ENCODE results near the gene ZNF391.

ZNF391 gene

GRCh38 chr6:27428502-27428901 is 39.9 kb downstream of the ZNF391 start:
- Histone ChIP-seq H2AK5ac (ENCODE audit: low read depth, low read length) (no peak overlapping the region), H3K4me1 (ENCODE audit: control insufficient read depth in 2 of 2, insufficient read depth in 1 of 2, low read depth in 1 of 2, low read length in 2 of 2) (no peaks in the 10 kb centered on the region), H2BK12ac (ENCODE audit: low read length) (no peak overlapping the region), H3K9ac (ENCODE audit: low read depth, low read length, poor library complexity) (no peak overlapping the region), H2BK15ac (ENCODE audit: low read length) (no peak overlapping the region), H3K4me3 (ENCODE audit: low read length in 2 of 2) (no peak overlapping the region), H2BK5ac (ENCODE audit: low read length) (no peak overlapping the region), H2AFZ (ENCODE audit: low read length) (no peak overlapping the region), H3K79me1 (ENCODE audit: low read depth, low read length) (no peaks in the 10 kb centered on the region), H3K4me2 (ENCODE audit: insufficient read depth, low read length, poor library complexity, severe bottlenecking) (no peak overlapping the region), H3K23ac (ENCODE audit: low read depth, low read length, poor library complexity) (no peak overlapping the region), H2BK120ac (ENCODE audit: low read depth, low read length) (no peak overlapping the region), H3K27me3 (ENCODE audit: control insufficient read depth in 3 of 3, insufficient read depth in 3 of 3, low read depth in 1 of 3, low read length in 3 of 3) (no peaks in the 10 kb centered on the region), H3K9me3 (replicated peaks in 1 of 2; ENCODE audit: control insufficient read depth in 2 of 2, insufficient read depth in 1 of 2, low read depth in 1 of 2, low read length in 2 of 2) (peaks cover 2% of the 10 kb centered on the region in 2 donors), H3K27ac (replicated peaks; ENCODE audit: low read length) (no peak overlapping the region), H3K14ac (ENCODE audit: low read length) (no peak overlapping the region), H3K36me3 (replicated peaks in 1 of 2; ENCODE audit: control insufficient read depth in 2 of 2, insufficient read depth in 2 of 2, low read length in 2 of 2) (no peaks in the 10 kb centered on the region), H4K8ac (ENCODE audit: low read depth, low read length) (no peak overlapping the region), H4K91ac (ENCODE audit: low read depth, low read length, poor library complexity) (no peak overlapping the region), H3K4ac (ENCODE audit: low read length) (no peak overlapping the region), H3K18ac (ENCODE audit: low read length) (no peak overlapping the region)
- DNase-seq (ENCODE audit: low spot score) = no peak
- no CpG with 5 or more reads among the region's 4 CpGs for WGBS, 2 donors (ENCODE audit: extremely low coverage in 2 of 2, insufficient read length in 2 of 2, insufficient replicate concordance in 1 of 2)

- Histone ChIP-seq H3K4me2 (ENCODE audit: insufficient read depth, low read length, poor library complexity, severe bottlenecking) (no peak overlapping the region), H3K27me3 (ENCODE audit: control insufficient read depth in 3 of 3, insufficient read depth in 3 of 3, low read depth in 1 of 3, low read length in 3 of 3) (no peaks in the 10 kb centered on the region), H4K91ac (ENCODE audit: low read depth, low read length, poor library complexity) (no peak overlapping the region), H3K27ac (replicated peaks; ENCODE audit: low read length) (no peak overlapping the region), H3K18ac (ENCODE audit: low read length) (no peak overlapping the region), H3K9ac (ENCODE audit: low read depth, low read length, poor library complexity) (no peak overlapping the region), H3K4me3 (ENCODE audit: low read length in 2 of 2) (no peak overlapping the region), H4K8ac (ENCODE audit: low read depth, low read length) (no peak overlapping the region), H3K14ac (ENCODE audit: low read length) (no peak overlapping the region), H2BK5ac (ENCODE audit: low read length) (no peak overlapping the region), H2BK12ac (ENCODE audit: low read length) (no peak overlapping the region), H3K79me1 (ENCODE audit: low read depth, low read length) (no peaks in the 10 kb centered on the region), H3K4me1 (ENCODE audit: control insufficient read depth in 2 of 2, insufficient read depth in 1 of 2, low read depth in 1 of 2, low read length in 2 of 2) (no peaks in the 10 kb centered on the region), H3K9me3 (replicated peaks in 1 of 2; ENCODE audit: control insufficient read depth in 2 of 2, insufficient read depth in 1 of 2, low read depth in 1 of 2, low read length in 2 of 2) (peaks cover 2% of the 10 kb centered on the region in 2 donors), H2BK15ac (ENCODE audit: low read length) (no peak overlapping the region), H3K36me3 (replicated peaks in 1 of 2; ENCODE audit: control insufficient read depth in 2 of 2, insufficient read depth in 2 of 2, low read length in 2 of 2) (no peaks in the 10 kb centered on the region), H2AFZ (ENCODE audit: low read length) (no peak overlapping the region), H3K23ac (ENCODE audit: low read depth, low read length, poor library complexity) (no peak overlapping the region), H2BK120ac (ENCODE audit: low read depth, low read length) (no peak overlapping the region), H2AK5ac (ENCODE audit: low read depth, low read length) (no peak overlapping the region), H3K4ac (ENCODE audit: low read length) (no peak overlapping the region)
- no CpG with 5 or more reads among the region's 2 CpGs for WGBS, 2 donors (ENCODE audit: extremely low coverage in 2 of 2, insufficient read length in 2 of 2, insufficient replicate concordance in 1 of 2)
- DNase-seq (ENCODE audit: low spot score) = no peak
These were observed 40.4 kb downstream of the ZNF391 start for GRCh38 chr6:27428966-27429365.

GRCh38 chr6:27433714-27434113 is 45.2 kb downstream of the ZNF391 start:
- DNase-seq (ENCODE audit: low spot score) = no peak
- H2BK5ac ChIP-seq (ENCODE audit: low read length) = no peak overlapping the region
- no peak overlapping the region for H2BK12ac ChIP-seq (ENCODE audit: low read length)

GRCh38 chr6:27439371-27439770 is 50.8 kb downstream of the ZNF391 start:
- H3K79me1 ChIP-seq (ENCODE audit: low read depth, low read length) = no peaks in the 10 kb centered on the region
- no peak overlapping the region for H2AFZ ChIP-seq (ENCODE audit: low read length)
- H4K91ac ChIP-seq (ENCODE audit: low read depth, low read length, poor library complexity) = no peak overlapping the region
- H2BK5ac ChIP-seq (ENCODE audit: low read length) = no peak overlapping the region
- H3K4ac ChIP-seq (ENCODE audit: low read length) = no peak overlapping the region
- no peak overlapping the region for H3K9ac ChIP-seq (ENCODE audit: low read depth, low read length, poor library complexity)
- no peaks in the 10 kb centered on the region for H3K4me1 ChIP-seq (ENCODE audit: control insufficient read depth in 2 of 2, insufficient read depth in 1 of 2, low read depth in 1 of 2, low read length in 2 of 2)
- no CpG with 5 or more reads among the region's 4 CpGs for WGBS, 2 donors (ENCODE audit: extremely low coverage in 2 of 2, insufficient read length in 2 of 2, insufficient replicate concordance in 1 of 2)
- no peak overlapping the region for H3K4me2 ChIP-seq (ENCODE audit: insufficient read depth, low read length, poor library complexity, severe bottlenecking)
- H3K4me3 ChIP-seq (ENCODE audit: low read length in 2 of 2) = no peak overlapping the region
- no peak for DNase-seq (ENCODE audit: low spot score)
- H2BK12ac ChIP-seq (ENCODE audit: low read length) = no peak overlapping the region
- H3K27ac ChIP-seq (replicated peaks; ENCODE audit: low read length) = no peak overlapping the region
- H3K9me3 ChIP-seq (replicated peaks in 1 of 2; ENCODE audit: control insufficient read depth in 2 of 2, insufficient read depth in 1 of 2, low read depth in 1 of 2, low read length in 2 of 2) = peaks cover 0 to 8% of the 10 kb centered on the region in 2 donors
- no peak overlapping the region for H2BK120ac ChIP-seq (ENCODE audit: low read depth, low read length)
- no peak overlapping the region for H3K18ac ChIP-seq (ENCODE audit: low read length)
- H4K8ac ChIP-seq (ENCODE audit: low read depth, low read length) = no peak overlapping the region
- no peak overlapping the region for H3K23ac ChIP-seq (ENCODE audit: low read depth, low read length, poor library complexity)
- H3K27me3 ChIP-seq (ENCODE audit: control insufficient read depth in 3 of 3, insufficient read depth in 3 of 3, low read depth in 1 of 3, low read length in 3 of 3) = no peaks in the 10 kb centered on the region
- no peak overlapping the region for H2AK5ac ChIP-seq (ENCODE audit: low read depth, low read length)
- H2BK15ac ChIP-seq (ENCODE audit: low read length) = no peak overlapping the region
- no peak overlapping the region for H3K14ac ChIP-seq (ENCODE audit: low read length)
- H3K36me3 ChIP-seq (replicated peaks in 1 of 2; ENCODE audit: control insufficient read depth in 2 of 2, insufficient read depth in 2 of 2, low read length in 2 of 2) = no peaks in the 10 kb centered on the region

More at GRCh38 chr6:27433714-27434113, 45.2 kb downstream of the ZNF391 start:
- H2BK120ac ChIP-seq (ENCODE audit: low read depth, low read length) = no peak overlapping the region
- H3K18ac ChIP-seq (ENCODE audit: low read length) = no peak overlapping the region
- no peak overlapping the region for H4K8ac ChIP-seq (ENCODE audit: low read depth, low read length)
- no peaks in the 10 kb centered on the region for H3K27me3 ChIP-seq (ENCODE audit: control insufficient read depth in 3 of 3, insufficient read depth in 3 of 3, low read depth in 1 of 3, low read length in 3 of 3)
- peaks cover 2 to 4% of the 10 kb centered on the region in 2 donors for H3K9me3 ChIP-seq (replicated peaks in 1 of 2; ENCODE audit: control insufficient read depth in 2 of 2, insufficient read depth in 1 of 2, low read depth in 1 of 2, low read length in 2 of 2)
- H2AFZ ChIP-seq (ENCODE audit: low read length) = no peak overlapping the region
- H3K27ac ChIP-seq (replicated peaks; ENCODE audit: low read length) = no peak overlapping the region
- H3K4me1 ChIP-seq (ENCODE audit: control insufficient read depth in 2 of 2, insufficient read depth in 1 of 2, low read depth in 1 of 2, low read length in 2 of 2) = no peaks in the 10 kb centered on the region
- H3K14ac ChIP-seq (ENCODE audit: low read length) = no peak overlapping the region
- no peak overlapping the region for H3K4ac ChIP-seq (ENCODE audit: low read length)
- no peak overlapping the region for H3K9ac ChIP-seq (ENCODE audit: low read depth, low read length, poor library complexity)
- H2AK5ac ChIP-seq (ENCODE audit: low read depth, low read length) = no peak overlapping the region
- no peak overlapping the region for H2BK15ac ChIP-seq (ENCODE audit: low read length)
- no peaks in the 10 kb centered on the region for H3K79me1 ChIP-seq (ENCODE audit: low read depth, low read length)
- no CpG with 5 or more reads among the region's 1 CpG for WGBS, 2 donors (ENCODE audit: extremely low coverage in 2 of 2, insufficient read length in 2 of 2, insufficient replicate concordance in 1 of 2)
- H3K23ac ChIP-seq (ENCODE audit: low read depth, low read length, poor library complexity) = no peak overlapping the region
- no peak overlapping the region for H3K4me3 ChIP-seq (ENCODE audit: low read length in 2 of 2)
- no peak overlapping the region for H4K91ac ChIP-seq (ENCODE audit: low read depth, low read length, poor library complexity)
- no peaks in the 10 kb centered on the region for H3K36me3 ChIP-seq (replicated peaks in 1 of 2; ENCODE audit: control insufficient read depth in 2 of 2, insufficient read depth in 2 of 2, low read length in 2 of 2)
- H3K4me2 ChIP-seq (ENCODE audit: insufficient read depth, low read length, poor library complexity, severe bottlenecking) = no peak overlapping the region

Measured in neuronal stem cell (in vitro differentiated cells).